ENCODE data around the gene SLC1A4.

Gene SLC1A4

DNA sequence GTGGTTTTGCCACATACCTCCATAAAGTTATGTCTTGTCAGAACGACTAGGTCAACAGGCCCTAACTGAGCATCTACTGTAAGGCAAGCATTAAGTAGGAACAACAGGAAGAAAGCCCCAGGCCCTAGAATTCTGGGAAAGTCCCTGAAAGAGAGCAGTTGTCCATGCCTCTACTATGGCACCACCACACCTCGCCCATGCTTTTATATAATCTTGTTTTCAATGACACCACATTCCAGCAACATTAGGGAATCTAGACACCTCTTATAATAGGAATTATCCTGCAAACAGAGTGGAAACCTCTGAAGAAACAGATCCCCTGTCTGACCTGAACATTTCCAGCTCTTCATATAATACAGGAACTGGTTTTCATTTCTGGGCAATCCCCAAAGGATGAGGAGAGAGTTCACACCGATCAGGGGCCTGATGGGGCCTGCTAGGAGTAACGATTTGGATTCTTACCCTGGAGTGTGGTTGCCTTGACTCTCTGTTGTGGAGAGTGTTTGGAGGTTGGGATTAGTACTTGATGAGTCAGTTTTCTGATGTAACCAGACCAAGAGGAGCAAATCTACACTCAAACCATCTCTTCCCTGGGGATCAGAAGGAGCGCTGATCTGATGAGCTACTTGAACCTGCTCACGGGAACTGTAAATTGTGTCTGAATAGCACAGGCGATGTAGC is 35.1 kb downstream of the SLC1A4 start:
- Histone ChIP-seq H3K9me3 (no peaks in the 10 kb centered on the region), H3K36me3 (no peaks in the 10 kb centered on the region), H3K4me3 (ENCODE audit: low read depth, low read length) (no peak overlapping the region), H3K27me3 (no peaks in the 10 kb centered on the region), H3K4me1 (peaks cover 3% of the 10 kb centered on the region; the same call in 1 of the 2 replicates)
- no peak for DNase-seq
- TF ChIP-seq CTCF (IDR thresholded peaks at IDR 0.05; ENCODE audit: low read depth, low read length), result no peak

DNA sequence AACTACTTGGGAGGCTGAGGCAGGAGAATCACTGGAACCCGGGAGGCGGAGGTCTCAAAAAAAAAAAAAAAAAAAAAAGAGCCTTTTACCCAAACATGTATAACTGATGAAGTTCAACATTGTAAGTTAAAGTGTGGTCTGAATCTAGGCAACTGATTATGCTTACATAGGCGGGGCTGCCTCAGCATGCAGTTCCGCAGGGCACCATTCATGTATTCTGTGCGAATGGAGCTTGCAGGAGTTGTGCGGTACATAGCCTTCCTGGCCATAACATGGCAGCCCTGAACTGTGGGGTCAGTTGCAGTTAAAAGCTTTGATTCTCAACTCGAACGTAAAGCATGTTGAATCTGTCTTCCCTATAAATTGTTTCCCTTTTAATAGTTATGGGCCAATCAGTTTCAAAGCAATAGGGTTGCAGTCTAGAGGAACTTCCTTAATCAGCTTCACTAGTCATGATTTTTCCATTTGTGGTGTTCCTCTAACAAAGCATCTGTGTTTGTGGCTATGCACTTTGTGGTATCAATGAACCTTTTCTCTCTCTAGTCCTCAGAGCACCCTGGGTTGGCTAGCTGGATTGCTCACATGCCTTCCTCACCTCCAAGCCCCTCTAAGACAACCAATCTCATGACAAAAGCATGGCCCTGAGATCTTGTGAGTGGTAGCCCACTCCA is 36.4 kb downstream of the SLC1A4 start:
- no peaks in the 10 kb centered on the region for H3K27me3 ChIP-seq
- no peak overlapping the region for H3K4me3 ChIP-seq (ENCODE audit: low read depth, low read length)
- H3K9me3 ChIP-seq, result no peaks in the 10 kb centered on the region
- H3K36me3 ChIP-seq, result no peaks in the 10 kb centered on the region
- no peak for TF ChIP-seq CTCF (IDR thresholded peaks at IDR 0.05; ENCODE audit: low read depth, low read length)
- peaks cover 3% of the 10 kb centered on the region; the same call in 1 of the 2 replicates for H3K4me1 ChIP-seq
- DNase-seq, result no peak

GRCh38 chr2:65026154-65026553 is 37.0 kb downstream of the SLC1A4 start:
- Histone ChIP-seq H3K9me3 (no peaks in the 10 kb centered on the region), H3K36me3 (no peaks in the 10 kb centered on the region), H3K4me3 (ENCODE audit: low read depth, low read length) (no peak overlapping the region), H3K27me3 (no peaks in the 10 kb centered on the region), H3K4me1 (peaks cover 3% of the 10 kb centered on the region; the same call in 1 of the 2 replicates)
- no peak for DNase-seq
- TF ChIP-seq CTCF (IDR thresholded peaks at IDR 0.05; ENCODE audit: low read depth, low read length), result no peak

DNA sequence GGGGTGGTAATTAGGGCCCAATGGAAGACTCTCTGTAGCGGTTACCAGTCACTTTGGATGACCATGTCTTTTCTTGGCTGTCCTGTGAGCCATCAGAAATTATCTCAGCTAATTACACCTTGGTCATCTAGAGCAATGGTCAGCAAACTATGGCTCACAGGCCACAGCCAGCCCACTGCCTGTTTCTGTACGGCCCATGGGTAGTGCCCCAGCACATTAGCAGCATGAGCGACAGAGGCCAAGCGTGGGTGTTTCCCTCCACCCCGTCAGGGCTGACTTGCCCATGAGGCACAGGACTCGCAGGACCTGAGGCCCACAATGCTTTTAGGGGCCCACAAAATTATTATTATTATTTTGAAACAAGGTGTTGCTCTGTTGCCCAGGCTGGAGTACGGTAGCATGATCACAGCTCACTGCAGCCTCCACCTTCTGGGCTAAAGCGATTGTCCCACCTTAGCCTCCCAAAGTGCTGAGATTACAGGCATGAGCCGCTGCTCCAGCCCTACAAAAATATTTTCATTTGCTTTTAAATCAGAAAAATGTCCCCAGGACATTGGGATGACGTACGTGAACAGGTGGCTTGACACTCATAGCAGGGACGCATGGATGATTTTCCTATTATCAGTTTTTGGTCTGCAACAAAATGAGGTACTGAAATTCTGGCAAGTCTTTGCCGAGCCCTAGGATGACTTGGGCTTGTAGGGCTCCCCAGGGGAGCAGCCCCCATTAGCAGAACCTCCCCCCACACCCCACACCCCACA is 37.7 kb downstream of the SLC1A4 start:
- DNase-seq, result no peak
- Histone ChIP-seq H3K4me1 (peaks cover 3% of the 10 kb centered on the region; the same call in 1 of the 2 replicates), H3K9me3 (no peaks in the 10 kb centered on the region), H3K4me3 (ENCODE audit: low read depth, low read length) (no peak overlapping the region), H3K36me3 (no peaks in the 10 kb centered on the region), H3K27me3 (no peaks in the 10 kb centered on the region)
- TF ChIP-seq CTCF (IDR thresholded peaks at IDR 0.05; ENCODE audit: low read depth, low read length), result no peak

- Histone ChIP-seq H3K4me3 (ENCODE audit: low read depth, low read length) (no peak overlapping the region), H3K4me1 (no peaks in the 10 kb centered on the region), H3K27me3 (no peaks in the 10 kb centered on the region), H3K36me3 (no peaks in the 10 kb centered on the region), H3K9me3 (no peaks in the 10 kb centered on the region)
- TF ChIP-seq CTCF (IDR thresholded peaks at IDR 0.05; ENCODE audit: low read depth, low read length), result no peak
- no peak for DNase-seq
Measured at GRCh38 chr2:65027616-65028244, 38.5 kb downstream of the SLC1A4 start.
